ENCODE data around the gene FAM120C.

FAM120C gene

GRCh38 chrX:54066841-54067240, 116.2 kb downstream of the FAM120C start:
- peak in 1 of 2 donors; percentile 50 for DNase-seq (ENCODE audit: low read depth in 2 of 2)
- no peak overlapping the region for H3K4me3 ChIP-seq (replicated peaks in 1 of 2; ENCODE audit: low read depth in 2 of 2, low read length in 2 of 2)
- TF ChIP-seq CTCF (IDR thresholded peaks at IDR 0.05; ENCODE audit: low read depth, low read length), result no peak

GRCh38 chrX:54064564-54064963, 118.5 kb downstream of the FAM120C start:
- no peak for DNase-seq (ENCODE audit: low read depth in 2 of 2)
- TF ChIP-seq CTCF (IDR thresholded peaks at IDR 0.05; ENCODE audit: low read depth, low read length), result no peak
- no peak overlapping the region for H3K4me3 ChIP-seq (replicated peaks in 1 of 2; ENCODE audit: low read depth in 2 of 2, low read length in 2 of 2)

GRCh38 chrX:54063361-54063760, 119.7 kb downstream of the FAM120C start:
- TF ChIP-seq CTCF (IDR thresholded peaks at IDR 0.05; ENCODE audit: low read depth, low read length), result no peak
- DNase-seq (ENCODE audit: low read depth in 2 of 2), result no peak
- no peak overlapping the region for H3K4me3 ChIP-seq (replicated peaks in 1 of 2; ENCODE audit: low read depth in 2 of 2, low read length in 2 of 2)

- TF ChIP-seq CTCF (IDR thresholded peaks at IDR 0.05; ENCODE audit: low read depth, low read length), result no peak
- DNase-seq (ENCODE audit: low read depth in 2 of 2), result no peak
- H3K4me3 ChIP-seq (replicated peaks in 1 of 2; ENCODE audit: low read depth in 2 of 2, low read length in 2 of 2), result no peak overlapping the region
Observed at GRCh38 chrX:54049801-54050200, 133.3 kb downstream of the FAM120C start.

GRCh38 chrX:54048412-54048811, 134.6 kb downstream of the FAM120C start:
- no peak overlapping the region for H3K4me3 ChIP-seq (replicated peaks in 1 of 2; ENCODE audit: low read depth in 2 of 2, low read length in 2 of 2)
- TF ChIP-seq CTCF (IDR thresholded peaks at IDR 0.05; ENCODE audit: low read depth, low read length), result no peak
- DNase-seq (ENCODE audit: low read depth in 2 of 2), result no peak

- no peak overlapping the region for H3K4me3 ChIP-seq (replicated peaks in 1 of 2; ENCODE audit: low read depth in 2 of 2, low read length in 2 of 2)
- no peak for DNase-seq (ENCODE audit: low read depth in 2 of 2)
- no peak for TF ChIP-seq CTCF (IDR thresholded peaks at IDR 0.05; ENCODE audit: low read depth, low read length)
Observed at GRCh38 chrX:54045563-54046228, 137.4 kb downstream of the FAM120C start.

GRCh38 chrX:54044877-54045338, 138.1 kb downstream of the FAM120C start:
- DNase-seq (ENCODE audit: low read depth in 2 of 2), result no peak
- TF ChIP-seq CTCF (IDR thresholded peaks at IDR 0.05; ENCODE audit: low read depth, low read length), result no peak
- peak overlapping the region; percentile 41 to 66 for H3K4me3 ChIP-seq (replicated peaks in 1 of 2; ENCODE audit: low read depth in 2 of 2, low read length in 2 of 2)

Measured in cardiac fibroblast (primary cell).